HCEC 1CT (cell line): ENCODE measurements around the gene SDHB.
A peak's percentile ranks its signal among the peaks of the same experiment; 100 is the strongest.

Experiments used
- DNase-seq: peaks from one replicate; pipeline ENCODE4 v3.0.0-alpha.2; 2017

The SDHB gene

DNA sequence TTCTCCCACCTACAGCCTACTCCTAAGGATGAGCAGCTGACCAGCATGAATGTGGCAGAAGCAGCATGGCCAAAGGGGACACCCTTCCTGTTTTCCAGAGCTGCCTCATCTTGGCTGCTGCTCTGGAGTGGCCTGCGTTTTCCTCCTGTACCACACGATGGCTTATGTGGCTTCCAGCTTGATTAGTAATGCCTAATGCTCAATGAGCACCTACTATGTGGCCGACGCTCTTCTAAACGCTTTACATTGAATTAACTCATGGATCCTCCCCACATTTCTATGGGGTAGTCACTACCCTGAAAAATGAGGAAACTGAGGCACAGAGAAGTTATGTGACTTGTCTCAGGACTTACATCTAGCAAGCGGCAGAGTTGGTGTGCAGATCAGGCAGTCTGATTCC, 18.0 kb upstream of the SDHB start:
- no peak for DNase-seq

GRCh38 chr1:17070163-17070525, 16.3 kb upstream of the SDHB start:
- no peak for DNase-seq

DNA sequence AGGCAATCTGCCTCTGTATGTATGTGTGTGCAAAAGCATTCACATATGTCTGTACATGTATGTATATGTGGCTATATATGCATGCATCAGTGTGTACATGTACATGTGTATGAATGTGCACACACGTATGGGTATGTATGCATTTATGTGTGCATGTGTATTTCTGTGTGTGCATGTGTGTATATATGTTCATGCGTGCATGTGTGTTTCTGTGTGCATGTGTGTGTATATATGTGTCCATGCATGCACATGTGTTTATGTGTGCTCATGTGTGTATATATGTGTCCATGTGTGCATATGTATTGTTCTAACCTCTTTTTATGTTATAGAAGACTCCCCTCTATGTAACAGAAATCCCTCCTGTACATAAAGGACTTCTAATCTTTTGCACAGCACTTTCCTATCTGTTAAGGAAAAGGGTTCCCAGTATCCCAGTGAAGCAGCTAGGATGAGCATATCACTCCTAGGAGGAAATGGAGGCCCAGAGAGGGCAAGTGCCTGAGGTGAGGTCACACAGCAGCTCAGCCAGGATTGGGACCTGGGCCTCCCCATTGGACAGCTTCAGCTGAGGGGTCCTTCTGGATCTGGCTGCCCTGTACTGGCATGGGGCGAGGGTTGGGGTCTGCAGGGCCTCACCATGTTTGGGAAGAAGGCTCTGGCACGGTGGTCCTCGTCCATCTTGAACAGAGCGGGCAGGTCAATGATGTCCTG, 15.8 kb upstream of the SDHB start:
- DNase-seq, result no peak

DNA sequence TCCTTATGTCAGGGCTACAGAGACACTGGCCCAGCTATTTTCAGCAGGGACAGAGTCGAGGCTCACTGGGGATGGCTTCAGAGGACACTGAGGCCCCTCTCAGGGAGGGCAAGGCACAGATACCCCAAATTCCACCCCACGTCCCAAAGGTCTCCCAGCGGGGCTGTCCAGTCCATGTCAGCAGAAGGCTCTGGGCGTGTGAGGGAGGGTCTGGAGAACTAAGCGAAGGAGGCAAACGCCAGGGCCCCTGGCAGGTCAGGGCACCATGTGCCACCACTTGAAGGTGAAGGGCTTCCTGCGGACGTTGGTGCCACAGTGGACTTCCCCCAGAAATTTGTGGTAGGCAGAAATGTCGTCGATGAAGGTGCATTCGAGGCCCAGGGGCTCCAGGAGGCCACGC, 15.0 kb upstream of the SDHB start:
- DNase-seq, result no peak

DNA sequence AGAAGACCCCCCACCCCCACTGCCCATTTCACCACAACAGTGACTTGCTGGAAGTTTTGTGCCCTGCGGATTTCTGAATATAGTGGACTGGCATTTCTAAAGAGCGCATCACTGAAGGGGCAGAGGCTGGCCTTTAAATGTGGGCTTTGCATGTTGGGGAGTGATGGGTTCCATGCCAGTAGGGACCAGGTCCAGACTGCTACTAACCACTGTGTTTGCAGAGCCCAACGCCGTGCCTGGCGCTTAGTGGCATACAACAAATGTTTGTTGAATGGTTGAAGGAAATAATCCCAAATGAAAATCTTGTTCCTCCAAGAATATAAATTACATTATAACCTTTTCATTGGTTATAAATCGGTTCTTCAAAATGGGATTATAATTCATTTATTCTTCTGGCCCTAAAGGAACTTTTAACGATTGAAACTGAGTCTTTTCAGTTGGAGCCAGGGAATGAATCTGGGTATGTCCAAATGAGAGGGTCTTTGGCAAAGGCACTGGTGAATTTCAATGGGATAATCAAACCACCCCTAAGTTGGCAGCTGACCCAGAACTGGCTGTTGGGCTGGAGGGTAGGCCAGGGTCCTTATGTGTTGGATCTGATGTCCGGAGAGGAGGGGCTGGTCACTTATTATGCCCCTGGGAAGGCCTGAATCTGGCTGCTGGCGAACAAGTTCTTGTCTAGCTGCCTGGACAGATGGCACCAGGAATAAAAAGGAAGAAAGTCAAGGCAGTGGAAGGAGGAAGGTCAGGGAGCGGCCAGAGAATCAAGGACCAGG, 13.8 kb upstream of the SDHB start:
- no peak for DNase-seq

DNA sequence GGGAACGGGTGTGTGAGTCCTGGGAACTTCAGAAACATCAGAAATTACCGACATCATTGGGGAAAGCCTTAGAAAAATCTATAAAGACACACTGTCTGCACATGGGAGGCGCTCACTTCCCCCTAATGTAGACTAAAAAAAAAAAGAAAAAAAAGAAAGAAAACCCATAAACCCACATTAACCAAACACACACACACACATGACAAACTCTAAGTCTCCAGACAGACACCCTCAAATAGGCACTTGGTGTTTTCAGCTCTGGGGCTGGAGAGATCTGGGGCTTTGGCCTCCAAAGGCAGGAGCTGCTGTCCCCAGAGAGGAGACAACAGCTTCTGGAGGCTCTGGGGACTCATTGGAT, 13.2 kb upstream of the SDHB start:
- no peak for DNase-seq

DNA sequence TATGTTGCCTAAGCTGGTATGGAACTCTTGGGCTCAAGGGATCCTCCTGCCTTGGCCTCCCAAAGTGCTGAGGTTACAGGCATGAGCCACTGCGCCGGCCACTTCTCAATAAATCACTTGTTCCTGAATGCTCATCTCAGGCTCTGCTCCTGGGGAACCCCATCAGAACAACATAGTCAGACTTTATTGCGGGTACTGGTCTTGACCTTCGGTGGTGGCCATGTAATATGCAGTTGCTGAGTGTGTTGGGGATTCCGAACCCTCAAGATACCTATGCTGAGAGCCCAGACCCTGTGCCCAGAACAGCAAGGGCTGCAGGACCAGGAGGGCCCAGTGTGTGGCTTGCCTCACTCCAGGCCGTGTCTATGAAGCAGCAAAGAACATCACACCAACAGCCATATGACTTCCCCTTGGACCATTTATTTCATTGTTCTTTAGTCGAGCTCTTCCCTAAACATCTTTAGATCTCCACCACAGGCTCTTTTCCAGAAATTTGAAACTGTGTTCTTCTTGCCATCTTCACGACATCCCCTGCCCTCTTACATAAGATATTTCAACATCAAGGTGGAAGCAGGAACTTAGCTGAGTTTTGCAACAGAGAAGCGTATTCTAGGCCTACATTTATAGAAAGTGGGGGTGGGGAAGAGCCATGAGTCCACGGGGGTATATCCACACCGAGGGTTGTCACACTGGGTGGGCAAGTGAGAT, 12.7 kb upstream of the SDHB start:
- no peak for DNase-seq

DNA sequence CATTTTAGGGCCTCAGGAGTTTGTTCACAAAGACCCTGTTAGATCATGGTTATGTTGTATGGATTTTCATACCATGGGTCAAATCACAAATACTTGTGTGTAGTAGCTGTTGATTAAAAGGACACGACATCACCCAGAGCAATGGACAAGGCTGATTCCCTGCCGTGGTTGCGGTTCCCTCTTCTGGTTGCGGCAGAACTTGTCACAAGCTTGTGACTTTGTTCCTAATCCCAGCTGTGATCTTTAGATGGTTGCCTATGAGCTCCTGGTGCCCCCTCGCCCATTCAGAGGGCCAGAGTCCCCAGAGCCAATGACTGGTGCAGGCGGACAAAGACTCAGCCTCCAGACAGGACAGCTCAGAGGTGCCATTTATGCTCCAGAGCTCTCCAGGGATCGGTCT, 11.8 kb upstream of the SDHB start:
- DNase-seq, result no peak

DNA sequence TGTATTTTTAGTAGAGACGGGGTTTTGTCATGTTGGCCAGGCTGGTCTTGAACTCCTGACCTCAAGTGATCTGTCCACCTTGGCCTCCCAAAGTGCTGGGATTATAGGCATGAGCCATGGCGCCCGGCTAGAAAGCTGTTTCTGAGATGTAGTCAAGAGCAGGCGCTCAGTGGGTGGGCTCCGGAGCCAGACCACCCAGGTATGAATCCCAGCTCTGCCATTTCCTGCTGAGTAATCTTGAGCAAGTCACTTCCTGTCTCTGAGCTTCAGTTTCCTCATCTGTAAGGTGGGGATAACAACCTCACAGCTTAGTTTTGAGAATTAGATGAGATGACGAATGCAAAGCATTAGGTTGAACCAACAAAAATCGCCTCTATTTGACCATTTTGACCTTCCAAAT, 8.9 kb upstream of the SDHB start:
- peak; percentile 4 for DNase-seq

DNA sequence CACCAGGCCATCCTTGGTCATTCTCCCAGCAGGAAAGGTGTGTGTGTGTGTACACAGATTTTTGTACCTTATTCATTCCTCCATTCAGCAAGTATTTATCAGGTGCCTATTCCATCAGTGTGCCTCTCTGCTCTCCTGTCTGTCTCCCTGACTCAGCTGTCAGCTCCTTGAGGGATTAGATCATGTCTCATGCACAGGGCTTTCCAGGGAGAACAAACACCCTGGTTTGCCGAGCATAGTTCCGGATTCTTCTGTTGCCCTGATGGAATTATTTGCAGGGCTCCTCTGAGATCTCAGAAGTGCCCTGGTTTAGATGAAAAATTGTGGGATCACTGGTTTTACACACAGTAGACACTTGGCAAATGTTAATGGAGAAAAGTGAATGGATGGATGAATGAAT, 8.1 kb upstream of the SDHB start:
- no peak for DNase-seq

GRCh38 chr1:17061486-17061885, 7.7 kb upstream of the SDHB start:
- DNase-seq, result no peak

DNA sequence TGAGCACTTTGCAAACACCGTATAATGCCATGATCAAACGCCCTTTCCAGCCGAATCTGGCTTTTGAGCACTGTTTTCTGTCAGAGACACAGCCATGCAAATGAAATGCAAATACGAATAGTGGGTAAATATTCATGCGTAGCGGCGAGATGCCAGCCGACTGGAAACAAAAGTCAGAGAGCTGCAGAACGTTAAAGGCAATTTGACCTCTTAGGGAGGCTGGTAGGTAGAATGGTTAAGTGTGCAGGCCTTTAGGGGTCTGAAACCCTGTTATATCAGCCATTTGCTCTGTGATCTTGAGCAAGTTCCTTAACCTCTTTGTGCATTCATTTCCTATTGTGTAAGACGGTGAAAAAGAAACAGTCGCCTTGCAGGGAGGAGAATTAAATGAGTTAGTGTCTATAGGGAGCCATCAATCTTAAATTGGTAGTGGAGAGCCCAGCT, 6.5 kb upstream of the SDHB start:
- DNase-seq, result no peak

DNA sequence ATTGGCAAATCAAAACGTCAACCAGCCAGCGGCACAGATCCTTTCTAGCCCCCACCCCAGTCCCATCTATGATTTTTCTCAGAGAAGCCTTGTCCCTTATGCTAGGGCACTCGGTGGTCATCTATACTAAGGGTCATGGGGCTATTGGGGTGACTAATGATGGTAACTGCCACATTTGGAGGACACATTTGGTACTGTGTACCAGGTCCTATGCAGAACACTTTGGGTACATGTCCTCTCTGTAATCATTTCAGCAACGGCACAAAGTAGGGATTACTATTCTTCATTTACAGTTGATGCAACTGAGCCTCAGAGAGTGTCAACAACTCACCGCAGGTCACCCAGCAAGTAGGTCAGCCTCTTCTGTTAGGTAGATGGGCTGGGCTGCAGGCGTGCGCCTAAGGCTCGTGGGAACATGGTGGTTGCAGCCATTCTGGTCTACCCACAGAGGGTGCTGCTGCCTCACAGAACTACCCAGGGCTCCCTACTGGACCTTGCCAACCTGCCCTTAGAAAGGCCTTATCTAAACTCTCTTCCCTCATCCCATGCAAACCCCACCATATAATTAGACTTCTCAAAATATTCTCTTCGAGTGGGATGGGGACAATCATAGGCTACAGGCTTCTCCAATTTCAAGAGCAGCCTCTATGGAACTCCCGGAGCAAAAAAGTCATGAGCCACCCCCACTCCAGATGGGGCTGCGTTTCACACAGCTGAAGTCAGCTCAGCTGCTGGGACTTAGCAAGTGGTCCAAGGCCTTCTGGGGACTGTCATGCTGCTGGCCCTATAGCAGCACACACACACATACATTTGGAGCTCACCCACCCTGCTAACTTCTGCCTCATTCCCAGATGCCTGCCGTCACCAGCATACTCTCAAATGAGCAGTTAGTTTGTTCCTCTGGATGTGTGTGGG, 5.8 kb upstream of the SDHB start:
- DNase-seq, result peak; percentile 72

- DNase-seq, result no peak
Measured at GRCh38 chr1:17056551-17056950, 2.7 kb upstream of the SDHB start.

- no peak for DNase-seq
Measured at GRCh38 chr1:17055801-17056200, 2.0 kb upstream of the SDHB start.

DNA sequence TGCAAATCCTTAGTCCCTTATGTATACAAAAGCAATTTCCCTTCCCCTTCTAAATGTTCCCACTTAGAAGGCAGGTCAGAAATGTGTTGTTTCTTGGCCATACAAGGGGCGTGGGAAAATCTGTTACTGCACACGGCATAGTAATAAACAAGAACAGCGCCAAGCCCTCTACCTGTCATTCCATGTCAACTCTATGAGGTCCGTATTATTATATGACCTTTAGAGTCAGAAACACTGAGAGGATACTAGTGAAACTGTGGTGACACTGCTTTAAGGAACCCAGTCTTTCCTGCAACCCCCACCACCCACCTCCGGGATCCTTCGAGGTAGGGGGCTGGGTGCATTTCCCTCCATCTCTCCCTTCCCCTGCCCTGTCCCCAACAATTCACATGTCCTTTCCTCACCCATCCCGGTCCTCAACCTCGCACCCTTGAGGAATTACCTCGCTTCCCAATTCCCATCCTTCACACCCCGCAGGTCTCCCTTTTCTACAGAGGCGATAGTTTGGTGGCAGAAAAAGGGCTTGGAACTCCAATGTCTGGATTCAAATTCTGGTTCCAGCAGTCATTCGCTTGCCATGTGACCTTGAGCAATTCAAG, 647 bp downstream of the SDHB start:
- DNase-seq, result no peak

DNA sequence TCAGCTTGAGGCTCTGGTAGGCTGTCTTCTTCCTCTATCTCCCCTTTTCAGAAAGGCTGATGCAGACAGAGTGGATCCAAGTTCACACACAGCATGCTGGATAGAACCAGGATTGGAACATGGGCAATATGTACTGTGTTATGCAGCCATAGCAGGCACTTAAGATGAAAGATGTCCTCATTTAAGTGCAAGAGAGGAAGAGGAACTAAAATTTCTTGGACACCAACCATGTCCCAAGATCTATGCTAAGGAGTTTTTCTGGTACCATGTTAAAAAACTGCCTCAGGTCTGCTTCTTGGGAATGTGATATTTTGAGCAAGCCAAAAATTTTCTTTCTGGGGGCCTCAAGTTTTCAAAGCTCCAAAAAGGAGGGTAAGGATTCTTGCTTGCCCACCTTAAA, 1.2 kb downstream of the SDHB start:
- DNase-seq, result no peak

DNA sequence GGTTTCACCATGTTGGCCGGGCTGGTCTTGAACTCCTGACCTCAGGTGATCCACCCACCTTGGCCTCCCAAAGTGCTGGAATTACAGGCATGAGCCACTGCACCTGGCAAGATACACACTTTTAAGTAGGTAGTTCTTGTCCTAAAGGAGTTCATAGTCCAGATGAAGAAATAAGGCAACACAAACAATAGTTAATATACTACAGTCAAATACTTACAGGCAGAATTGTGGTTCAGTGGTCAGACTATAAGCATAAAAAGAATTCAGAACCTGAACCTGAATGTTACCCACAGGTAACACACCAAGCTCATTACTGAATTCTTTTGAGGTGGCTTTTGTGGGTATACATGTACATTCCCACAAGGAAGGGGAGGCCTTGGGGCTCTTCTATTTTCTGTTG, 1.8 kb downstream of the SDHB start:
- DNase-seq, result no peak

GRCh38 chr1:17047924-17048323, 5.9 kb downstream of the SDHB start:
- DNase-seq, result no peak

GRCh38 chr1:17046334-17046657, 7.5 kb downstream of the SDHB start:
- no peak for DNase-seq

- peak; percentile 69 for DNase-seq
Measured at GRCh38 chr1:17045634-17046333, 8.0 kb downstream of the SDHB start.

DNA sequence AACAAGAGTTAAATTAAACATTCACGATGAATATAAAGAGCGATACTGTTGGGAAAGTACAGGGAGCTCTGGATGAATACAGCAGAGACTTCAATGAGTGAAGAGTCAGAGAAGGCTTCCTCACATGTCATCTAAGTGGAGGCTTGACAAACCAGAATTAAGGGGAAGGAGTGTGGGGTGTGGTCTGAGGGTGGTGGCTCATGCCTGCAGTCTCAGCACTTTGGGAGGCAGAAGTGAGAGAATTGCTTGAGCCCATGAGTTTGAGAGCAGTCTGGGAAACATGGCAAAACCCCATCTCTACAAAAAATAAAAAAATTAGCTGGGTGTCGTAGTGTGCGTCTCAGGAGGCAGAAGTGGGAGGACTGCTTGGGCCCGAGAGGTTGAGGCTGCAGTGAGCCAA, 8.7 kb downstream of the SDHB start:
- DNase-seq, result no peak
